ENCODE measurements around the gene TUBA8.
"Not testable (repeated sequence)": the region's sequence is repeated elsewhere in the genome, so short reads cannot be mapped to it uniquely, and the experiment has no call there.

Gene TUBA8

DNA sequence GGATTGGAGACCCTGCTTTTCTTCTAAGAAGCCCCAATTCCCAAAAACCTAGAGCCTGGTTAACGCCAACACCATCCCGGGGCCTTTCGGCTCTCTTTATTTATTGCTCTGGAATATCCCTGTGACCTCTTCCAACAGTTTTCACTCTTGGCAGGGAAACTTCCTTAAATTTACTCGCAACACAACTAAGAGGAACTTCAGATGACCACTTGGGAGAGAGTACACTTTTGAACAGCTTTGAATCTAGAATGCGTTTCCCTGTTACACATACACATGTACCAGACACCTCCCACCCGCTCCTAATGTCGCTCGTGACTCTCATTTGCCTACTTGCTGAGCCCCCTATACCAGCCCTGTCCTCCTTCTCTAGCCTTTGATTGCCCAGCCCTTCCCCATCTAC, 19.4 kb downstream of the TUBA8 start:
- DNase-seq (ENCODE audit: low read depth, low spot score): no peak

DNA sequence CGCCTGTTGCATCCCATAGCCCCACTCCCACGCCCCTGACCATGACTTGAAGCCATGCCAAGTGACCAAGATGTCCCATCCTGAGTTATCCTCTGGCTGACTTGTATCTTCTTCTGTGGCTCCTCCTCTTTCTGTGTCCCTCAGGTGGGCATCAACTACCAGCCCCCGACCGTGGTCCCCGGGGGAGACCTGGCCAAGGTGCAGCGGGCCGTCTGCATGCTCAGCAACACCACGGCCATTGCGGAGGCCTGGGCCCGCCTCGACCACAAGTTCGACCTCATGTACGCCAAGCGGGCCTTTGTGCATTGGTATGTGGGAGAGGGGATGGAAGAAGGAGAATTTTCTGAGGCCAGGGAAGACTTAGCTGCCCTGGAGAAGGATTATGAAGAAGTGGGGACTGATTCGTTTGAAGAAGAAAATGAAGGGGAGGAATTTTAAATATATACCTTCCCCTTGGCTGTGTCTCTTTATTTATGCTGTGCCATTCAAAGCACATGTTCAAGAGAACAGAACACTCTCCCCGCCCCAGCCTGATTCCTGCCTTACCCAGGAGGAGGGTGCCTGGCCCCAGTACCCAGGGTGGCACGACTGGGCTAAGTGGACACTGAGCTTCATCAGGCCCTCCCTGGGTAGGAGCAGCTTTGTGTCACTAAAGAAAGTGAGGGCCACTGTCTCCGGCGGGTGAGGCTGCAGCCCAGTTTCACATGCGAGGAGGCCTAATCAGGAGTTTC, 20.3 kb downstream of the TUBA8 start:
- DNase-seq (ENCODE audit: low read depth, low spot score): no peak

DNA sequence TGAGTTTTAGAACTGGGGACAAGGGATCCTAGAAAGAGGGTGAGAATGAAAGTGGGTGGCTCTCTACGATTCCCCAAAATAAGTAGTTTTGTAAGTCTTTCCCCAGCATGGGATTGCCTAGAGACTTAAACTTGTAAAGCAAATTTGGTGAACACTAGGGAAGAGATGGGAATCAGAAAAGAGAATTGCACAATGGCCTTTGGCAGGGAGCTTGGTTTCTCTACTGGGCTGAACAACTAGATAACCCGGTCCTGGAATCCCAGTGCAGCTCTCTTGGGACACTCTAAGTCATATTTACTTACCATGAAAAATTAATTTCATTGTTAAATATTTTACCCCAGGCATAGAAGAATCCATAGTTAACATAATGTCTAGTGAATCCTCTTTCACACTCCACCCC, 22.8 kb downstream of the TUBA8 start:
- no peak for DNase-seq (ENCODE audit: low read depth, low spot score)

DNA sequence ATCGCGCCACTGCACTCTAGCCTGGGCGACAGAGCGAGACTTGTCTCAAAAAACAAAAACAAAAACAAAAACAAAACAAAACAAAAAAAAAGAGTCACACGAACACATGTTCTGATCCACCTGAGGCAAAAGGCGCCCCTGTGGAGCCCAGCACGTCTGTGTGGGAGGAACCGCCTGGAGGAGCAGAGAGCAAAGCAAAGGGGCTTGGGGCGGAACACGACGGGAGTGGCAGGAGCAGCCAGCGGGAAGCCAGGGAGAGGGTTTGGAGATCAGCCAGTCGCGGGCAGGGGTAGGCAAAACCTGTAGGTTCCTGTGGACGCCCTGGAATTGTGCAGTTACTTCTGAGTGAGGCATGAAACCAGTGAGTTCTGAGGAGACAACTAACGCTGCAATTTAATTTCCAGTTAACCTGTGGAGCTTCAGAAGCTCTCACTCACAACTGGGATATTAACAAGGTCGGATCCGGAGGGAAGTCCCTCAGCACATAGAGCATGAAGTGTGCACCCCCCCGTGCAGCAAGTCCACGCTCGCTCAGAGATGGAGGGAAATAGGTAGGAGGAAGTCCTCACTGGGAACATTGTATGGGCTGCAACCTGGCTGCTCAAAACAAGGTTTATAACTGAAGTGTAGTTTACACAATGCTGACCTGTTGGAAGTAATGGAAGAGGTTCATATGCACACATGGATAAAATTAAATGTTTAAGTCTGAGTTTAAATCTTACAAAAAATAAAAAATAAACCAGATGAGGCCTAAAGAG, 26.1 kb downstream of the TUBA8 start:
- DNase-seq (ENCODE audit: low read depth, low spot score): no peak

DNA sequence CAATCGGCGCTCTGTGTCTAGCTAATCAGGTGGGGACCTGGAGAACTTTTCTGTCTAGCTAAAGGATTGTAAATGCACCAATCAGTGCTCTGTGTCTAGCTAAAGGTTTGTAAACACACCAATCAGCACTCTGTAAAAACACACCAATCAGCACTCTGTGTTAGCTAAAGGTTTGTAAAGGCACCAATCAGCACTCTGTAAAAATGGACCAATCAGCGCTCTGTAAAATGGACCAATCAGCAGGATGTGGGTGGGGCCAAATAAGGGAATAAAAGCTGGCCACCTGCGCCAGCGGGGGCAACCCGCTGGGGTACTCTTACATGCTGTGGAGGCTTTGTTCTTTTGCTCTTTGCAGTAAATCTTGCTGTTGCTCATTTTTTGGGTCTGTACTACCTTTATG, 30.4 kb downstream of the TUBA8 start:
- not testable (repeated sequence) for DNase-seq (ENCODE audit: low read depth, low spot score)

DNA sequence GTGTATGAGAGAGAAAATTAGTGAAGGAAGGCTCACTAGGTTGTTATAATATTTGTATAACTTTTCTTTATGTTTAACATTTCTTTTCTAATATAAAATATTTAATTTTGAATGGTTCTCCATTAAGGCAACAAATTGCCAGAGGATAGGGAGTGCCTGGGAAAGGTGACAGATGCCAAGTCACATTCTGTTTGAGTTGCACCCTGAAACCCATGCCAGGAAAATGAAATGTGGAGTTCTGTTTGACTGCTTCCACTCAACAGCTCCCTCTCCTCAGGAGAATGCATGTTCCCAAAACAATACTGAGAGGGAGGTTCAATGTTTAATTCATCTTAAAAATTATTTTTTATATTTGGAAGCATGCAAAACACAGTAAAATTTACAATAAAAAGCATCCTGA, 33.5 kb downstream of the TUBA8 start:
- DNase-seq (ENCODE audit: low read depth, low spot score): no peak

DNA sequence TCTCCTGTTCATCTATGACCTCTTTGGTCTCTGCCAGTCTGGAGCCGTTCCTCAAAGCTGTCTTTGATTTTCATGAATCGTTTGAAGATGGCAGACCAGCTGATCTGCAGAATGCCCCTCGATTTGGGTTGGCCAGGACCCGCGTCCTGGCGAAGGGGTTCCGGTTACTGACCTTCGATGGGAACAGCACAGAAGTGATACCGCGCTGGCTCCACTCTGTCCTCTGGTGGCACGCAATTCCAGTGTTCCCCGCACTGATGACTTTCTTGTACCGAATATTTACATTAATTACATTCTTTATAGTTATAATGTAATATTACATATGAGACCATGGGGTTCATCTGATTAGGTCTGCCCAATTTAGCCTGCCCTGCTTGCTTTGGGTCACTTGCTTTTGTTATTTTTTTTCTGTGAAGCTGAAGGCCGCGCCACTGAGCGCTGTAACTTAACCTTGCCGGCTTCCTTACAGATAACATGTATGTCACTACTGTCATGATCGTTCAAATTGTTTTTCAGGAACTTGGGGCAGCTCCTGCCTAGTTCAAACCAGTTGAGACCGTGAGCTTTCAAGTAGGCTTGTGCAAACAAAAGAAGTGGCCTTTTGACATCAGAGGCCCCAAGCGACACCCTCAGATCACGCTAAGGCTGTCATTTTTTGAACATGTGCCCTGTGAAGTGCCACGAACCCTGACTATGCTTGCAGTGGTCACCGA, 35.2 kb downstream of the TUBA8 start:
- no peak for DNase-seq (ENCODE audit: low read depth, low spot score)

DNA sequence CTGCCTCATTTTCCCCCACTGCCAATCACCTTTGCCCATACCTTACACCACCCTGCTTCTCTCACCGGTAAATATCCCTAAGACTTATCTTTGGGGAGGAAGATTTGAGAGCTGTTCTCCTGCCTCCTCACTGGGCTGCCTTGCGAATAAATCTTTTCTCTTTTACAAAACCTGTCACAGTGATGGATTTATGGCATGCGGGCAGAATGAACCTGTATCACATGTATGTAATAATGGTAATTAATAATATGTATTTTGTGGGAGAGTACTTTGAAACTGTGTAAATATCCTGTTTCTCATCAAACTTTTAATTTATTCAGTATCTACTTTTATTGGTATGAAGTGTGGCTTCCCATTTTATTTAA, 35.8 kb downstream of the TUBA8 start:
- no peak for DNase-seq (ENCODE audit: low read depth, low spot score)

DNA sequence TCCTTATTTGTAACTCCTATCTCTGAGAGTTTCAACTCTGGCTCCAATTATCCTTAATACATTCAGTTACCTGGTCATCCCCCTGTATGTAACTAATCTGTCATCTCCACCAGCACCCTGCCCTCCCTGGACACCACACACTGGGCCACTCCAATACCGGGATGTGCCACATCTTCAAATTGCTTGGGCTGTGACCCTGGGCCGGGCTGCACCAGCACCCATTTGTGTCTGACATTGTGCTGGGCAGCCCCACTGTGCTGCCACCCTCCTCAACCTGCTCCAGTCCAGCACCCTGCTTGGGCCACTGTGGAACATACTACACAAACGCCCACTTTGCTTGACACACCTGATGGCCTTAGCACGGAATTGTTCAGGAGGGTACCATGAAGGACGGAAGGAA, 37.2 kb downstream of the TUBA8 start:
- DNase-seq (ENCODE audit: low read depth, low spot score): no peak

DNA sequence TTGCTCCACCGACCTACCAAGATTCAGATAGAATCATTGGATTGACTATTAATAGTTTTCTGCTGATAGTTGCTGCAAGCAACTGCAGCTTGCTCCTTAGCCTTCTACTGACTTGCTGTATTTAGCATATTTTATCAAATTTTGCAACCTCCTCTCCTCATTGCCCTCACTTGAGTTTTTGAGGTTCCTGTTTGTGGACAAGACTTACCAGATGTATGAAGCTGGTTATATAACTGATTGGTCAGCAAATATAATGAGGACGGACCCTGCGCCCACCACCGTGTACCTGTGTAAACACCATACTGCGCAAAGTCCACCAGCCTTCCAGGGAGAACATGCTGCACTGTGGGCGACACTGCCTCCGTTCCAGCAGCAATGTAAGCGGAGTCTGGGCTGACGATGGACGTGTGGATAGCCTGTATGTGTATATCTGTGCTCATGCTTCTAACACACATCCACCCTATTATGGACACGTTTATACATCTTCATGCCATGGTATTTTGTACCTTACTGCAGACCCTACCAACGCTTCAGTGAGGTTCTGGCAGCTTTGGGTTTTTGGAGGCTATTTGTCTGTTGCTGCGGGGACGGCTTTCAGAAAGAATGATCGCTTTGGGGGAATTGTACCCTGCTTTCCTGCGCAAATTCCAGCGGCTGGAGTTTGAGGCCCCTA, 37.8 kb downstream of the TUBA8 start:
- DNase-seq (ENCODE audit: low read depth, low spot score): no peak

DNA sequence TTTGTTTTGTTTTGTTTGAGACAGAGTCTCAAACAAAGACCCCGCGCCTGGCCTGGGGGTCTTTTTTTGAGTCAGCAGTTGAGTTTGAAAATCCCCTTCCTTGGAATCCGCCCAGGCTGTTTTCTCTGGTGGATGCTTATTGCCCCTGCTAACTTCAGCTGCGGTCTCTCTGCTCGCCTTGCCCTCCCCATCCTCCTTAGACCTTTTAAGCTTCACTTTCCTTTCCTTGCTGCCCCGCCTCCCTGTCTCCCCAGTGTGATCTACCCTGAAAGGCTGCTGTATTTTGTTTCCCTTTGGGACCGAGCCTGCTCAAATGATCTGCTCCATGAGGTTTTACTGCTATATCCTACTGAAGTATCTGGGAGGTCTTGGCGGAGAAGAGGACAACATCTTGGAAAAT, 41.9 kb downstream of the TUBA8 start:
- DNase-seq (ENCODE audit: low read depth, low spot score): peak; percentile 25

DNA sequence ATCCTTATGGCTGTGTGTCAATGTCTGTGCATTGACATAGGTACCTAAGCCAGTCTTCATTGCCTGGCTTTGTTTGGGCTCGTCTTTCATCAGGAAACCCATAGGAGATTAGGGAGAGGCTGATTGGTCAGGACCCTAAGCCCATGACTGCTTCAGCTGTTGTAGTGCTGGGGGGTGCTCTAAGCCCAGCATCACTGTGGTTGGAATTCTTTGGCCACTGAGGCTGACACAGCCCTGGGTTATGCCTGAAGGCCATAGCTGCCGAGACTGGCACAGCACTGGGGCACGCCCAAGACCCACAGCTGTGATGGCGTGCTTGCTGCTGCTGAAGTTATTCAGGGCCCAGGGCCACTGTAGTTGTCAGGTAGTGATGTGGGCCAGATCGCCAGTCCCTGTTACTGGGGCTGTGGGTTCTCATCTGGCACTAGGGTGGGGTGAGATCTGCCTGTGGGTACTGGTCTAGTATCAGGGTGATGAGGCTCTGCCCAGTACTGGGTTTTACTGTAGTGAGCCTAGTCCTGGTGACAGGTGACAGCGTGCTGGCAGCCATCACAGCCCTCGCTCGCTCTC, 44.3 kb downstream of the TUBA8 start:
- no peak for DNase-seq (ENCODE audit: low read depth, low spot score)

DNA sequence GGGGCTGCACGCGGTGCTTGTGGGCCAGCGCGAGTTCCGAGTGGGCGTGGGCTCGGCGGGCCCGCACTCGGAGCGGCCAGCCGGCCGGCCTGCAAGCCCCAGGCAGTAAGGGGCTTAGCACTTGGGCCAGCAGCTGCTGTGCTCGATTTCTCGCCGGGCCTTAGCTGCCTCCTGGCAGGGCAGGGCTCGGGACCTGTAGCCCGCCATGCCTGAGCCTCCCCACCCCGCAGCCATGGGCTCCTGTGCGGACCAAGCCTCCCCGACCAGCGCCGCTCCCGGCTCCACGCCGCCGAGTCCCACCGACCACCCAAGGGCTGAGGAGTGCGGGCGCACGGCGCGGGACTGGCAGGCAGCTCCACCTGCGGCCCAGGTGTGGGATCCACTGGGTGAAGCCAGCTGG, 44.9 kb downstream of the TUBA8 start:
- DNase-seq (ENCODE audit: low read depth, low spot score): not testable (repeated sequence)

DNA sequence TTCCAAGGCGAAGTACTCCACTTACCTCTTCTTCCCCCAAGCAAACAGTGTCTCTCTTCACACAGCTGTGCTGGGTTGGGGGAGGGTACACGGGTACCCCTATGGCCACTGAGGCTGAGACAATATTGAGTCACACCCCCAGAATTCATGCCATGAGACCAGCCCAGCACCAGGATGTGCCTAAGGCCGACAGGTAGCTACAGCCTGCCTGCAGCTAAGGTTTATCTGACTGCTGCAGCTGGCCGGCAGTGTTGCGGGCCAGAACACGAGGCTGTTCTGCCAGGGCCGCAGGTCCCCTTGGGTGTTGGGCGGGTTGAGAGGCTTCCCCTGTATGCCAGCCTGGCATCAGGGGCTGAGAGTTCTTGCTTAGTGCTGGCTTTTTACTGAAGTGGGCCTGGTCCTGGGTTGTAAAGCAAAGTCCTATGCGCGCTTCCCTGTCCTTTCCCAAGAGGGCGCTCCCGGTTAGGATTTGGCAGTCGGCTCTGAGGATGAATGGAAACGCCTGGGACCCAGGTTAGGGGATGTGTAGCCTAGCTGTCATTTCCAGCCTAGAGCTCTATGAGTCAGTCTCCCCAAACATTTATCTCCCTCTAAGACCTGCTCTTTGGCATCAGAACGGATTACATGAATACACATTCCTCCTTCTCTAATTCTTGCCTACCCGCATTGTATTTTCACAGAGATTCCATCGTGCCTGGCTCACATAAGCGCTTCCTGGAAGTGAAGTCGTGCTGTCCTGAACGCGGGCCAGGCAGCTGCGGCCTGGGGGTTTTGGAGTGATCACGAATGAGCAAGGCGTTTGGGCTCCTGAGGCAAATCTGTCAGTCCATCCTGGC, 46.5 kb downstream of the TUBA8 start:
- DNase-seq (ENCODE audit: low read depth, low spot score): peak; percentile 19

DNA sequence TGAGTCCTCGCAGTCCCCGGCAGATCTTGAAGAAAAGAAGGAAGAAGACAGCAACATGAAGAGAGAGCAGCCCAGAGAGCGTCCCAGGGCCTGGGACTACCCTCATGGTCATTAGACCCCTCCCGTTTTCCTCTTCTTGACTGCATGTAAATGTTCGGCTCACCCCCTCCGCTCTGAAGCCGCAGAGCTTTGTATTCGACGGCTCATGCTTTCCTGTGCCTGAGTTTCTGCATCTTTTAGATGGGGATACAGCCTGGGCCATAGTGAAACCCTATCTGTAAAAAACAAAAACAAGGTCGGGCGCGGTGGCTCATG, 47.1 kb downstream of the TUBA8 start:
- DNase-seq (ENCODE audit: low read depth, low spot score): no peak

DNA sequence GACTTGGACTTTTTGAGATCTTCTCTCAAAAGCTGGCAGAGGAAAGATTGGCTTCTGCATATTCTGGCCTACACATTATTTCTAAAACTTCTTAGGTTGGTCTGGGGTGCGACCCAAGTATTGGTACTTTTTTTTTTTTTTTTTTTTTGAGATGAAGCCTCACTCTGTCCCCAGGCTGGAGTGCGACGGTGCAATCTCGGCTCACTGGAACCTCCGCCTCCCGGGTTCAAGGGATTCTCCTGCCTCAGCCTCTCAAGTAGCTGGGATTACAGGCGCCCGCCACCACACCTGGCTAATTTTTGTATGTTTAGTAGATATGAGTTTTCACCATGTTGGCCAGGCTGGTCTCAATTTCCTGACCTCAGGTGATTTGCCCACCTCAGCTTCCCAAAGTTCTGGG, 50.0 kb downstream of the TUBA8 start:
- DNase-seq (ENCODE audit: low read depth, low spot score): not testable (repeated sequence)

DNA sequence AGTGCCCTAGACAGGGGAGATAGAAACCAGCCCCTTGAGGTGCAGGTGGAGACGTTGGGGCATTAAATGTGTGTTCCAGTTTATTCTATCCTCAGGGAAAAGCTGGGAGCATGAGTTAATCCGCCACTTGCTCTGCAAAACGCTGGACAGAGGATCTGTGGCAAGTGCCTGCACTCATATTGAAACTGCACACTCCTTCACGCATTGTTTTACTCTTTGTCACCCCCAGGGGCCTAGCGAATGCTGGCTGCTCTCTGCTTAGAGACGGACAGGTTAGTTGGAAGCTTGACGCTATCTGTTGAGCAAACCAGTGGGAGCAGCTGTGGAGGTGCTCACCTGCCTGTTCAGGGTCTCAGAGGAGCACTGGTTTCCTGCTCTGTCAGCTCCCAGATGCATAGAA, 53.2 kb downstream of the TUBA8 start:
- DNase-seq (ENCODE audit: low read depth, low spot score): not testable (repeated sequence)

DNA sequence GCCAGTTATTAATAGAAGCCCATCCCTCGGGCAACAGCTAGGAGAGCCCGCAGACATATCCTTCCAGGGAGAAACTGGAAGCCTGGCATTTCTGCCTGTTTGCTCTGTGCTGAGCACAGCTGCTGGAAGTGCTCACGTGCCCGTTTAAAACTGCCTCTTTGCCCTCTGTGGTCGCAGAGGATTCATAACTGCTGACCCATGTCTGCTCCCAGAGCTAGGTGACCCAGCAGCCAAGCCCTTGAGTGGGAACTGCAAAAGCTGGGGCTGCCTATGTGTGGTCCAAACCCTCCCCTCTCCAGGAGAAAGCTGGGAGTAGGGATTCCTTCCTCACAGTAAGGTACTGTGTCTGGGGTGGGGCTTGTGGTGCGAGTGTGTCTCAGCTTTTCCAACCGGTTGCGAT, 54.0 kb downstream of the TUBA8 start:
- DNase-seq (ENCODE audit: low read depth, low spot score): not testable (repeated sequence)

DNA sequence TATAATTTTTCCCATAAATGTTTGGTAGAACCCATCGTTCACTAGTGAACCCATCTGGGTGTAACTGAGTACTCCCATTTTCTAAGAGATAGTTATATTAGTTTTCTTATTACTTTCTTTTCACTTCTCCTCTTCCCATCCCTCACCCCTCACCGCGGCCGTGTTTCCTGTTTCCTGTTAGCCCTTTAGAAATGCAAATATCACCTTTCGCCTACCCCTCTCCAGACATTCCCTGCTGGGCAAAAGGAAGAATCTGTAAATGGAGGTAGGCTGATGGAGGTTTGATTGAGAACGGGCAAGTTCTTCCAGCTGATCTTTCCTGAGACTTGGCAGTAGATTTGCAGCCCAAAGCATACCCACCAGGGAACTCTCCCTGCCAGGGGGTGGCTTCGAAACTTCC, 54.7 kb downstream of the TUBA8 start:
- not testable (repeated sequence) for DNase-seq (ENCODE audit: low read depth, low spot score)

DNA sequence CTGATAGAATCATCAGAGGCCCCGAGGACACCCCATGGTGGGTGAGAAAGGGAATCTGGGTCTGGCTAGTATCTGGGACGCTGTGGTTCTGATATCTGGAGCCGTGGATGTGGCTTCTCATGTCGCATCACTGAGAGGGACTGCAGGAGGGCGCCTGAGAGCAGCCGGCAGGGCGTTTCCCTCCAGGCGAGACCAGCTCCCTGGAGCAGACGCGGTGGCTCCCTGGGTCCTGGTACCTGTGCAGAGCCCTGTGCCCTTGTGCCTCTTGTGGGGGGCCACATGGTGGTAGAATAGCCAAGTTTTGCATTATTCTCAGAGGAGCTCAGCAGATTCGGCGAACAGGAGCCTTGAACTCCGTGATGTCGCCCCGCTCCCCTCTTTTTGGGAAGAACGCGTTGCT, 59.7 kb downstream of the TUBA8 start:
- DNase-seq (ENCODE audit: low read depth, low spot score): not testable (repeated sequence)

DNA sequence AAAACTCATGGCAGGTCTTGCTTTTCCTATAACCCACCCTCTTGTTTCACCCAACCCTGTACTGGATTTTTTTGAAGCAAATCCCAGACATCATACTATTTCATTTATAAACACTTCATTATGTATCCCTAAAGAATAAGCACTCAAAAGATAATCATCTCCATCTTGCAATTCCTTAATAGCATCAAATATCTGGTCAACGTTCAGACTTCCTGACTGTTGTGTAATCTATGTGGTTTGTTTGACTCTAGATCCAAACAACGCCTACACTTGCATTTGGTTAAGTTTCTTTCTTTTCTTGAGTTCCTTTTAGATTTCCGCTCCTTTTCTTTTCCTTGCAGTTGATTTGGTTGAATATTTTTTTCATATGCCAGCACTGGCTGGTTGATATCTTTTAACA, 61.6 kb downstream of the TUBA8 start:
- not testable (repeated sequence) for DNase-seq (ENCODE audit: low read depth, low spot score)
